T-helper 2 cell treated with Interferon-gamma antibody and Interleukin-4, amounts not matched to agents 5 μg/mL and 100 μg/mL, for 36 hours (primary cell): ENCODE measurements around the gene KHDC4.
"Not testable (repeated sequence)": the region's sequence is repeated elsewhere in the genome, so short reads cannot be mapped to it uniquely, and the experiment has no call there.

Experiments used
- DNase-seq: peaks from one replicate; pipeline ENCODE4 v3.0.0; 2021; ENCODE audit warnings: low spot score
- H3K27ac Mint-ChIP-seq: one replicate; pipeline ENCODE4 v1.8.0; 2021; ENCODE audit warnings: mild to moderate bottlenecking, mixed read lengths
- H3K27me3 Mint-ChIP-seq: one replicate; pipeline ENCODE4 v1.8.0; 2021; ENCODE audit warnings: low read depth, mixed read lengths
- H3K36me3 Mint-ChIP-seq: one replicate; pipeline ENCODE4 v1.8.0; 2021; ENCODE audit warnings: low read depth, mixed read lengths
- H3K4me1 Mint-ChIP-seq: one replicate; pipeline ENCODE4 v1.8.0; 2021; ENCODE audit warnings: low read depth, mixed read lengths
- H3K4me3 Mint-ChIP-seq: one replicate; pipeline ENCODE4 v1.8.0; 2022; ENCODE audit warnings: mild to moderate bottlenecking, moderate library complexity, mixed read lengths
- H3K9me3 Mint-ChIP-seq: one replicate; pipeline ENCODE4 v1.8.0; 2021; ENCODE audit warnings: mixed read lengths

Gene KHDC4

GRCh38 chr1:155919801-155920200 lies 14.4 kb downstream of the KHDC4 start:
- no peak overlapping the region for H3K4me3 Mint-ChIP-seq
- no peaks in the 10 kb centered on the region for H3K27me3 Mint-ChIP-seq
- H3K9me3 Mint-ChIP-seq: no peaks in the 10 kb centered on the region
- no peak overlapping the region for H3K27ac Mint-ChIP-seq
- peaks cover 66% of the 10 kb centered on the region for H3K36me3 Mint-ChIP-seq
- H3K4me1 Mint-ChIP-seq: peaks cover 6% of the 10 kb centered on the region
- no peak for DNase-seq

- Mint-ChIP-seq H3K9me3 (no peaks in the 10 kb centered on the region), H3K36me3 (peaks cover 73% of the 10 kb centered on the region), H3K27ac (no peak overlapping the region), H3K27me3 (no peaks in the 10 kb centered on the region), H3K4me1 (peaks cover 6% of the 10 kb centered on the region), H3K4me3 (no peak overlapping the region)
- DNase-seq: no peak
Observed at GRCh38 chr1:155918660-155919059, 15.6 kb downstream of the KHDC4 start.

- Mint-ChIP-seq H3K27ac (no peak overlapping the region), H3K4me1 (peaks cover 22% of the 10 kb centered on the region), H3K36me3 (peaks cover 77% of the 10 kb centered on the region), H3K9me3 (no peaks in the 10 kb centered on the region), H3K4me3 (no peak overlapping the region), H3K27me3 (no peaks in the 10 kb centered on the region)
- no peak for DNase-seq
Observed at GRCh38 chr1:155913969-155914757, 20.1 kb downstream of the KHDC4 start.

GRCh38 chr1:155912056-155912536 lies 22.1 kb downstream of the KHDC4 start:
- peak overlapping the region; percentile 98 for H3K4me3 Mint-ChIP-seq

GRCh38 chr1:155911156-155912055 lies 22.8 kb downstream of the KHDC4 start, which contains the start of gene RIT1:
TSS of gene RIT1 (minus strand) at chr1:155911349. CDS start at chr1:155910761, 588 bp downstream.
- Mint-ChIP-seq H3K27ac (peak within 1 kb of the TSS; percentile 99), H3K4me3 (peak within 1 kb of the TSS; percentile 98), H3K4me1 (peaks cover 20% of the 10 kb centered on the region), H3K9me3 (no peaks in the 10 kb centered on the region), H3K27me3 (no peaks in the 10 kb centered on the region), H3K36me3 (peaks cover 62% of the 10 kb centered on the region)
- peak; percentile 80 for DNase-seq

More at GRCh38 chr1:155912056-155912536, 22.1 kb downstream of the KHDC4 start:
- H3K9me3 Mint-ChIP-seq: no peaks in the 10 kb centered on the region
- H3K27me3 Mint-ChIP-seq: no peaks in the 10 kb centered on the region
- peaks cover 67% of the 10 kb centered on the region for H3K36me3 Mint-ChIP-seq
- peaks cover 22% of the 10 kb centered on the region for H3K4me1 Mint-ChIP-seq
- no peak for DNase-seq
- peak overlapping the region; percentile 99 for H3K27ac Mint-ChIP-seq

GRCh38 chr1:155910621-155911121 lies 23.5 kb downstream of the KHDC4 start:
- Mint-ChIP-seq H3K27me3 (no peaks in the 10 kb centered on the region), H3K4me1 (peaks cover 20% of the 10 kb centered on the region), H3K27ac (peak overlapping the region; percentile 99), H3K36me3 (peaks cover 55% of the 10 kb centered on the region), H3K9me3 (no peaks in the 10 kb centered on the region), H3K4me3 (peak overlapping the region; percentile 98)
- no peak for DNase-seq

- H3K4me1 Mint-ChIP-seq: peaks cover 20% of the 10 kb centered on the region
- H3K9me3 Mint-ChIP-seq: no peaks in the 10 kb centered on the region
- peaks cover 52% of the 10 kb centered on the region for H3K36me3 Mint-ChIP-seq
- H3K4me3 Mint-ChIP-seq: peak overlapping the region; percentile 98
- H3K27me3 Mint-ChIP-seq: no peaks in the 10 kb centered on the region
- DNase-seq: no peak
- peak overlapping the region; percentile 69 for H3K27ac Mint-ChIP-seq
Observed at GRCh38 chr1:155909894-155910293, 24.3 kb downstream of the KHDC4 start.

GRCh38 chr1:155904261-155904660 lies 30.0 kb downstream of the KHDC4 start:
- Mint-ChIP-seq H3K4me3 (no peak overlapping the region), H3K27me3 (no peaks in the 10 kb centered on the region), H3K27ac (no peak overlapping the region), H3K36me3 (peaks cover 36% of the 10 kb centered on the region), H3K9me3 (no peaks in the 10 kb centered on the region), H3K4me1 (no peaks in the 10 kb centered on the region)
- DNase-seq: no peak

- H3K27ac Mint-ChIP-seq: no peak overlapping the region
- no peaks in the 10 kb centered on the region for H3K27me3 Mint-ChIP-seq
- peaks cover 41% of the 10 kb centered on the region for H3K36me3 Mint-ChIP-seq
Observed at GRCh38 chr1:155900161-155900560, 34.1 kb downstream of the KHDC4 start.

GRCh38 chr1:155899683-155900082 lies 34.5 kb downstream of the KHDC4 start:
- Mint-ChIP-seq H3K27ac (no peak overlapping the region), H3K9me3 (no peaks in the 10 kb centered on the region), H3K36me3 (peaks cover 40% of the 10 kb centered on the region), H3K27me3 (no peaks in the 10 kb centered on the region), H3K4me1 (no peaks in the 10 kb centered on the region), H3K4me3 (no peak overlapping the region)
- DNase-seq: no peak

More at GRCh38 chr1:155900161-155900560, 34.1 kb downstream of the KHDC4 start:
- H3K9me3 Mint-ChIP-seq: no peaks in the 10 kb centered on the region
- DNase-seq: no peak
- H3K4me3 Mint-ChIP-seq: no peak overlapping the region
- no peaks in the 10 kb centered on the region for H3K4me1 Mint-ChIP-seq

- H3K9me3 Mint-ChIP-seq: no peaks in the 10 kb centered on the region
- H3K27me3 Mint-ChIP-seq: no peaks in the 10 kb centered on the region
- H3K36me3 Mint-ChIP-seq: peaks cover 32% of the 10 kb centered on the region
- no peak overlapping the region for H3K27ac Mint-ChIP-seq
- H3K4me1 Mint-ChIP-seq: peaks cover under 1% of the 10 kb centered on the region
- no peak overlapping the region for H3K4me3 Mint-ChIP-seq
- DNase-seq: no peak
Observed at GRCh38 chr1:155898888-155899287, 35.3 kb downstream of the KHDC4 start.

GRCh38 chr1:155897746-155898145 lies 36.5 kb downstream of the KHDC4 start:
- no peak overlapping the region for H3K4me3 Mint-ChIP-seq
- H3K4me1 Mint-ChIP-seq: peaks cover 10% of the 10 kb centered on the region
- peaks cover 28% of the 10 kb centered on the region for H3K36me3 Mint-ChIP-seq
- no peaks in the 10 kb centered on the region for H3K9me3 Mint-ChIP-seq
- no peak for DNase-seq
- H3K27ac Mint-ChIP-seq: peak overlapping the region; percentile 16
- no peaks in the 10 kb centered on the region for H3K27me3 Mint-ChIP-seq

- H3K9me3 Mint-ChIP-seq, DNase-seq, H3K27me3 Mint-ChIP-seq, H3K27ac Mint-ChIP-seq, H3K4me3 Mint-ChIP-seq: not testable (repeated sequence)
- peaks cover 10% of the 10 kb centered on the region for H3K4me1 Mint-ChIP-seq
- peaks cover 28% of the 10 kb centered on the region for H3K36me3 Mint-ChIP-seq
Observed at GRCh38 chr1:155896476-155896875, 37.7 kb downstream of the KHDC4 start.

- H3K27ac Mint-ChIP-seq, H3K27me3 Mint-ChIP-seq, H3K9me3 Mint-ChIP-seq, DNase-seq, H3K4me3 Mint-ChIP-seq: not testable (repeated sequence)
- Mint-ChIP-seq H3K36me3 (peaks cover 27% of the 10 kb centered on the region), H3K4me1 (peaks cover 10% of the 10 kb centered on the region)
Observed at GRCh38 chr1:155895617-155896016, 38.6 kb downstream of the KHDC4 start.
